Calu3 (cell line): ENCODE measurements around the gene ADAMTSL3. TPM values are rescaled to one million over a fixed set of nuclear protein-coding genes. Genes with fewer than 3 reads are reported as not detected.

Experiments used
- BruUV-seq: library from RNA; stranded (reverse); fragments of 400-500 nt; replicated peaks from 2 replicates; lab custom pipeline; 2021; lab: Mats Ljungman, UMichigan
- CTCF ChIA-PET: fragments of 300-600 bp; sonication (Branson Sonifier 250); formaldehyde crosslinking; loops from one replicate; lab custom pipeline; 2022; ENCODE audit warnings: antibody characterized with exemption; lab: Charles Lee
- DNase-seq: peaks from one replicate; pipeline ENCODE4 v3.0.0; 2022
- H3K27ac Mint-ChIP-seq: one replicate; pipeline ENCODE4 v1.8.0; 2022; ENCODE audit warnings: mixed read lengths; ENCODE audit not compliant: unreplicated experiment
- H3K27me3 Mint-ChIP-seq: one replicate; pipeline ENCODE4 v1.8.0; 2022; ENCODE audit warnings: mixed read lengths; ENCODE audit not compliant: unreplicated experiment
- H3K36me3 Mint-ChIP-seq: one replicate; pipeline ENCODE4 v1.8.0; 2022; ENCODE audit warnings: mild to moderate bottlenecking, moderate library complexity, mixed read lengths; ENCODE audit not compliant: insufficient read depth, unreplicated experiment
- H3K4me1 Mint-ChIP-seq: one replicate; pipeline ENCODE4 v1.8.0; 2022; ENCODE audit warnings: mild to moderate bottlenecking, low read depth, mixed read lengths; ENCODE audit not compliant: unreplicated experiment
- H3K4me3 Mint-ChIP-seq: one replicate; pipeline ENCODE4 v1.8.0; 2022; ENCODE audit warnings: mild to moderate bottlenecking, low read depth, moderate library complexity, mixed read lengths; ENCODE audit not compliant: unreplicated experiment
- H3K9me3 Mint-ChIP-seq: one replicate; pipeline ENCODE4 v1.8.0; 2022; ENCODE audit warnings: low read depth, mixed read lengths; ENCODE audit not compliant: unreplicated experiment
- CTCF ChIP-seq: fragments of 200-600 bp; IDR thresholded peaks from one replicate; pipeline ENCODE4 v1.8.0; 2022; ENCODE audit warnings: antibody characterized with exemption; ENCODE audit not compliant: unreplicated experiment
- intact Hi-C: fragments of 100-400 bp; cut with micrococcal nuclease; formaldehyde crosslinking; loops from one replicate; pipeline ENCODE4 v1.10.0; 2022; ENCODE audit not compliant: unreplicated experiment
- total RNA-seq: library from RNA; stranded (reverse); gene quantifications from 2 replicates; pipeline ENCODE4 v1.2.3, GENCODE V29; 2022

The ADAMTSL3 gene
- total RNA-seq, 1 experiment from 2014 or later = 2.4 TPM

GRCh38 chr15:83881156-83881555 lies 227.2 kb downstream of the ADAMTSL3 start:
- no peaks in the 10 kb centered on the region for H3K27me3 Mint-ChIP-seq
- no peak overlapping the region for H3K4me3 Mint-ChIP-seq
- no peaks in the 10 kb centered on the region for H3K36me3 Mint-ChIP-seq
- DNase-seq = no peak
- H3K9me3 Mint-ChIP-seq = no peaks in the 10 kb centered on the region
- BruUV-seq = no TSS peak
- CTCF ChIA-PET = no interaction called here
- H3K27ac Mint-ChIP-seq = no peak overlapping the region
- intact Hi-C loops = no loop called here
- no peak for TF ChIP-seq CTCF
- H3K4me1 Mint-ChIP-seq = no peaks in the 10 kb centered on the region

GRCh38 chr15:83886321-83886720 lies 232.4 kb downstream of the ADAMTSL3 start:
- H3K4me1 Mint-ChIP-seq = no peaks in the 10 kb centered on the region
- CTCF ChIA-PET = no interaction called here
- intact Hi-C loops = no loop called here
- BruUV-seq = no TSS peak
- no peaks in the 10 kb centered on the region for H3K27me3 Mint-ChIP-seq
- H3K4me3 Mint-ChIP-seq = no peak overlapping the region
- DNase-seq = no peak
- no peak overlapping the region for H3K27ac Mint-ChIP-seq
- H3K9me3 Mint-ChIP-seq = no peaks in the 10 kb centered on the region
- no peak for TF ChIP-seq CTCF
- no peaks in the 10 kb centered on the region for H3K36me3 Mint-ChIP-seq

GRCh38 chr15:83887404-83887803 lies 233.5 kb downstream of the ADAMTSL3 start:
- no peaks in the 10 kb centered on the region for H3K27me3 Mint-ChIP-seq
- TF ChIP-seq CTCF = no peak
- H3K9me3 Mint-ChIP-seq = no peaks in the 10 kb centered on the region
- DNase-seq = no peak
- H3K4me3 Mint-ChIP-seq = no peak overlapping the region
- no TSS peak for BruUV-seq
- CTCF ChIA-PET = no interaction called here
- intact Hi-C loops = no loop called here
- no peaks in the 10 kb centered on the region for H3K4me1 Mint-ChIP-seq
- H3K36me3 Mint-ChIP-seq = no peaks in the 10 kb centered on the region
- H3K27ac Mint-ChIP-seq = no peak overlapping the region

GRCh38 chr15:83887961-83888360 lies 234.0 kb downstream of the ADAMTSL3 start:
- TF ChIP-seq CTCF = no peak
- Mint-ChIP-seq H3K36me3 (no peaks in the 10 kb centered on the region), H3K27me3 (no peaks in the 10 kb centered on the region), H3K27ac (no peak overlapping the region), H3K4me1 (no peaks in the 10 kb centered on the region), H3K9me3 (no peaks in the 10 kb centered on the region), H3K4me3 (no peak overlapping the region)
- DNase-seq = no peak
- BruUV-seq = no TSS peak
- intact Hi-C loops = no loop called here
- CTCF ChIA-PET = no interaction called here

GRCh38 chr15:83889995-83890394 lies 236.1 kb downstream of the ADAMTSL3 start:
- Mint-ChIP-seq H3K9me3 (no peaks in the 10 kb centered on the region), H3K4me1 (no peaks in the 10 kb centered on the region), H3K27ac (no peak overlapping the region), H3K4me3 (no peak overlapping the region), H3K36me3 (no peaks in the 10 kb centered on the region), H3K27me3 (no peaks in the 10 kb centered on the region)
- no peak for TF ChIP-seq CTCF
- intact Hi-C loops = no loop called here
- BruUV-seq = no TSS peak
- DNase-seq = no peak
- CTCF ChIA-PET = interaction anchor here (0.7 kb wide), 1 partner anchor 466 kb away, joined by 3 read pairs; no protein-coding TSS in a partner anchor
